K562 treated with DMSO at 1 percent for 12 hours (cell line): ENCODE data around the gene FOXR1. TPM values are rescaled to one million over a fixed set of nuclear protein-coding genes. Genes with fewer than 3 reads are reported as not detected.

Experiments used
- total RNA-seq: library from RNA; unstranded; fragments of 300-600 nt; gene quantifications from 2 replicates; pipeline ENCODE4 v1.2.3, GENCODE V29; 2022; ENCODE audit not compliant: insufficient read depth

FOXR1 gene
- total RNA-seq, result not detected in 2 replicates

GRCh38 chr11:118971646-118972045 lies at the start of gene FOXR1:
Gene FOXR1 (plus strand): TSS chr11:118971761. CDS start chr11:118971932, 171 bp downstream.

DNA sequence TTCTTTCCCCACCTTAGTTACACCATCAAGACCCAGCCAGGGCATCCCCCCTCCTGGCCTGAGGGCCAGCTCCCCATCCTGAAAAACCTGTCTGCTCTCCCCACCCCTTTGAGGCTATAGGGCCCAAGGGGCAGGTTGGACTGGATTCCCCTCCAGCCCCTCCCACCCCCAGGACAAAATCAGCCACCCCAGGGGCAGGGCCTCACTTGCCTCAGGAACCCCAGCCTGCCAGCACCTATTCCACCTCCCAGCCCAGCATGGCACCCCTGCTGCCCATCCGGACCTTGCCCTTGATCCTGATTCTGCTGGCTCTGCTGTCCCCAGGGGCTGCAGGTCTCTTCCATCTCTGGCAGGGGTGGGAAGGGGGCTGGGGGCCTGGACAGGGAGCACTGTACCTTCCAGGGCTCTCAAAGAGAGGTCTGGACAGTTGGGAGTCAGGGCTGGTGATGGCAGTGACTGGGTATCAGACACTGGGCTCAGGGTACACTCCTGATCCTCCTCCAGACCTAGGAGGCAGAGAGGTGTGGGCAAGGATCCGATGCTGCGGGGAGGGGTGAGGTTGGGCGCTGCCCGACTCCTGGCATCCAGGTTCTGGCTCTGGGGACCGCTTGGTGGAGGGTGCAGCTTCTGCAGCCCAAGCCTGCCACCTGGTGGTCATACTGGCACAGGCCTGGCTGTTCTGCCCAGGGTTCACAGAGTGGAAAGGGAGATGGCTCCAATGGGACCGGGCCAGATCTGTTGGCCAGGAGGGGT lies 15.3 kb upstream of the FOXR1 start, which contains the start of gene UPK2:
Gene UPK2, plus strand, starts transcription at position 205 of the 753 bp plus-strand sequence. Its CDS starts 53 bp downstream, at position 258.

GRCh38 chr11:118997627-118998387 lies 26.2 kb downstream of the FOXR1 start, which contains the start of gene CENATAC:
Gene CENATAC (plus strand): TSS chr11:118998138. CDS start chr11:118998198, 60 bp downstream.

GRCh38 chr11:119018074-119018938 lies 46.7 kb downstream of the FOXR1 start, which contains the start of the genes RPS25 and TRAPPC4:
Gene RPS25 (minus strand): TSS chr11:119018343. CDS start chr11:119018284, 59 bp downstream.
Gene TRAPPC4 (plus strand): TSS chr11:119018766. CDS start chr11:119018796, 30 bp downstream.

DNA sequence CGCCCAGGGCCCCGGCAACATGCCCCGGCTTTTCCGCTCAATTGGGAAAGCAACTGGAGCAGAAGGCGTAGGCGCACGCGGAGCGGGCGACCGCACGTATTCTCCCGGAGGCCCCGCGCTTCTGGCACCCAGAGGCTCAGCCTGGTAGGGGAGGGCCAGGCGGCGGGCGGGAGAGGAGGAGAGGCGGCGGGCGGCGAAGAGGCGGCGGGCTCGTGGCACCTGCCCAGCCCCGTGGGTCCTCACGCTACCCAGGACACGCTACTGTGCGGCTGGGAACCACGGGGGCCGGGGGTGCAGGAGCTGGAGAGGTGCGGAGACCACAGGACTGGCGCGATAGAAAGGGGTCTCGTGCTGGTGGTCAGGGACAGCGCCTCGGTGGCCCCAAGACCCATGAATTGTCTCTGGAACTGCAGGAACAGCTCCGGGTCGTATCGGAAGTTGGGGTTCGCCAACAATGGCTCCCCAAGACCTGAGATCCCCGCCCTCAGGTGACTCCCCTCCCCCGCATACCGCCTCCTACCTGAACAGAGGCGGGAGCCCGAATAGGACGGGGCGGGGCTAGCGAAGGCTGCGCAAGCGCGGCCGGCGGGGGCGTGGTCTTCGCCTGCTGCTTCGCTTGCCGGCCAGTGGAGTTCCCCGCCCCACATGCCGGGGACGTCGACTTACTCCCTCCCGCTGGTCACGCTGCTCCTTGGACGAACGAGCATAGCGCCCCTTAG lies 58.9 kb downstream of the FOXR1 start, which contains the start of gene SLC37A4:
Gene SLC37A4, minus strand, starts transcription at position 549 of the 719 bp plus-strand sequence.

Other genes starting within 250 kb of the FOXR1 start
- gene DDX6, start 180.6 kb upstream of the FOXR1 start, total RNA-seq, result 6.4 and 28.2 TPM in 2 replicates
- gene CXCR5, start 87.9 kb upstream of the FOXR1 start, total RNA-seq, result not detected in 2 replicates
- gene BCL9L, start 45.8 kb upstream of the FOXR1 start, total RNA-seq, result 2.3 and 12.1 TPM in 2 replicates
- not detected in 2 replicates for gene UPK2, start 15.5 kb upstream of the FOXR1 start, total RNA-seq
- 8.3 and 17.1 TPM in 2 replicates for gene CENATAC, start 26.4 kb downstream of the FOXR1 start, total RNA-seq
- 1,621 and 2,114 TPM in 2 replicates for gene RPS25, start 46.6 kb downstream of the FOXR1 start, total RNA-seq
- gene TRAPPC4, start 47.0 kb downstream of the FOXR1 start, total RNA-seq, result 149 and 183 TPM in 2 replicates
- gene SLC37A4, start 59.1 kb downstream of the FOXR1 start, total RNA-seq, result 37.9 and 44.4 TPM in 2 replicates
- 137 and 244 TPM in 2 replicates for gene HYOU1, start 85.4 kb downstream of the FOXR1 start, total RNA-seq
- 33.0 and 35.8 TPM in 2 replicates for gene VPS11, start 96.1 kb downstream of the FOXR1 start, total RNA-seq
- gene HMBS, start 113.1 kb downstream of the FOXR1 start, total RNA-seq, result 65.7 and 78.9 TPM in 2 replicates
- gene DPAGT1, start 130.1 kb downstream of the FOXR1 start, total RNA-seq, result 17.6 and 45.7 TPM in 2 replicates
- gene C2CD2L, start 135.6 kb downstream of the FOXR1 start, total RNA-seq, result 26.1 and 40.1 TPM in 2 replicates
- gene HINFP, start 149.8 kb downstream of the FOXR1 start, total RNA-seq, result 20.0 and 31.5 TPM in 2 replicates
- not detected in 2 replicates for gene ABCG4, start 177.3 kb downstream of the FOXR1 start, total RNA-seq
- gene NLRX1, start 197.0 kb downstream of the FOXR1 start, total RNA-seq, result 2.5 and 3.5 TPM in 2 replicates
- not detected in 2 replicates for gene NHERF4, start 213.7 kb downstream of the FOXR1 start, total RNA-seq
- 3.7 and 20.1 TPM in 2 replicates for gene CBL, start 234.6 kb downstream of the FOXR1 start, total RNA-seq